Measurements from ENCODE around the gene C6orf89. TPM values are rescaled to one million over a fixed set of nuclear protein-coding genes. Genes with fewer than 3 reads are reported as not detected.

The C6orf89 gene
- total and polyA plus RNA-seq, 2 of the 8 experiments (the other 6 are each of a cell fraction or from before 2014, with no cell fraction given), result 4.6 to 12.3 TPM

DNA sequence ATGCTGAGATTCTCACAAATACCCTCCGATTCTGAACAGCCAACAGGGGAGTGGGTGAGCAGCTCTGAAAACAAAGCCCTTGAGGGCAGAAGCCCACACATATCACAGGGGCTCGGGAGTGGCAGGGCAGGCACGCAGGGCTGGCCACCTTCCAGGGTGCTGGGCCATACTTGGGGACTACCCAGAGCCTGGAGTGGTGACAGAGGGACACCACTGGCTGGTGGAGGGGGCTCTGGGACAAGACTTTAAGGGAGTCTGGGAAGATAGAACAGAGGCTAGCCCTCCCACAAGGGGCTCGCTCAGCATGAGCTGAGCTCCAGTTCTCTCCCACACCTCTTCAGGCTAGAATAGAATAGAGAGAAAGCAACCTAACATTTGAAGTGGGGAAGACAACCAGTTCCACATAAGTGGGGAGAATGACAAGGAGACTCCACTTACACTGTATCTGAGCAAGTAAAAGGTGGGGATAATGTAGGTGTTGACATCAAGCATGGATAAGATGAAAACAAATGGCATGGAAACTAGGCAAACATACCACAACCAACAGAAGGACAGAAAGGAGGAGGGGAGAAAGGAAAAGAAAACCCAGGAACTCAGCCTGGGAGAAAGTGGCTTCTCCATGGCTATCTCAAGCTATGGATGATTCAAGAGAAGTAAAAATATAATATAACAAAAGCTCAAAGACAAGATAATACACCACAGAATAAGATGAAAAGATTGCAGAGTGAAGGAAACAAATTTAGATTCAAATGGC, 18.1 kb upstream of the C6orf89 start:
- Histone ChIP-seq H3K4me1 (replicated peaks in 1 of 4; ENCODE audit: control insufficient read depth in 3 of 4, insufficient read depth in 4 of 4, low read length in 3 of 4) (no peaks in the 10 kb centered on the region), H3K79me1 (ENCODE audit: low read depth, low read length) (peaks cover 15% of the 10 kb centered on the region), H2AK5ac (ENCODE audit: low read depth, low read length) (no peak overlapping the region), H2BK15ac (ENCODE audit: low read length) (no peak overlapping the region), H3K79me2 (ENCODE audit: control insufficient read depth in 1 of 2, insufficient read depth in 2 of 2, low read length in 2 of 2) (peaks cover 5 to 88% of the 10 kb centered on the region in 2 experiments; a peak in 3 of 4 replicates), H2BK12ac (ENCODE audit: low read depth, low read length) (no peak overlapping the region), H3K4me3 (ENCODE audit: extremely low read depth in 1 of 4, insufficient read depth in 2 of 4, low read depth in 3 of 4, low read length in 4 of 4) (no peak overlapping the region), H3K56ac (replicated peaks; ENCODE audit: insufficient read length, low read depth, low read length) (no peak overlapping the region), H2BK5ac (ENCODE audit: low read depth, low read length) (no peak overlapping the region), H2BK120ac (replicated peaks; ENCODE audit: low read depth, low read length) (no peak overlapping the region), H3K23me2 (ENCODE audit: low read depth, low read length) (no peaks in the 10 kb centered on the region; the same call in 1 of the 2 replicates), H4K8ac (ENCODE audit: extremely low read depth, insufficient read depth, low read length) (no peak overlapping the region), H4K20me1 (replicated peaks in 1 of 2; ENCODE audit: control insufficient read depth in 1 of 2, insufficient read depth in 2 of 2, low read length in 2 of 2) (peaks cover 7 to 14% of the 10 kb centered on the region in 2 experiments), H3K27me3 (replicated peaks in 1 of 4; ENCODE audit: control insufficient read depth in 3 of 4, extremely low read depth in 1 of 4, insufficient read depth in 3 of 4, low read length in 3 of 4) (no peaks in the 10 kb centered on the region), H2BK20ac (ENCODE audit: low read length) (no peak overlapping the region), H3K9me3 (ENCODE audit: insufficient read depth in 2 of 2, low read depth in 1 of 2, low read length in 1 of 2) (no peaks in the 10 kb centered on the region), H3K9ac (replicated peaks in 1 of 4; ENCODE audit: extremely low read depth in 1 of 4, low read depth in 3 of 4, low read length in 3 of 4) (no peak overlapping the region), H3K36me3 (ENCODE audit: control insufficient read depth in 2 of 4, insufficient read depth in 4 of 4, low read length in 3 of 4) (peaks cover 9 to 53% (median 23%) of the 10 kb centered on the region in 4 experiments), H4K91ac (replicated peaks; ENCODE audit: insufficient read length, low read length) (no peak overlapping the region), H3K14ac (ENCODE audit: insufficient read length) (no peak overlapping the region), H3K4me2 (ENCODE audit: insufficient read depth in 1 of 2, low read depth in 2 of 2, low read length in 2 of 2) (no peak overlapping the region), H3K23ac (ENCODE audit: insufficient read length) (no peak overlapping the region), H4K5ac (ENCODE audit: insufficient read length, low read depth, low read length) (no peak overlapping the region), H2AFZ (ENCODE audit: low read length) (no peak overlapping the region), H3K18ac (ENCODE audit: extremely low read depth, low read length) (no peak overlapping the region), H3K4ac (replicated peaks; ENCODE audit: insufficient read length, low read depth, low read length) (no peak overlapping the region), H3K27ac (ENCODE audit: low read depth, low read length) (no peak overlapping the region)
- FAIRE-seq (no peak), DNase-seq (ENCODE audit: low read depth in 1 of 2, low spot score in 2 of 2) (no peak)
- 93% methylated on average over 4 of the region's 4 CpGs; no CpG with 5 or more reads in 1 of the 2 experiments for WGBS, 2 experiments (ENCODE audit: extremely low coverage in 1 of 2, insufficient coverage in 1 of 2, insufficient read length in 1 of 2, insufficient replicate concordance in 2 of 2, low coverage in 1 of 2, low lambda C conversion rate in 2 of 2, missing lambda C conversion rate in 1 of 2)
- POLR2A ChIA-PET (ENCODE audit: partially characterized antibody), result interaction anchor here (0.7 kb wide), 1 partner anchor 74 kb away, joined by 3 read pairs; no protein-coding TSS in a partner anchor
- CTCF ChIA-PET (ENCODE audit: partially characterized antibody), result interaction anchor here (1.2 to 12.6 kb wide), 5 partner anchors 19 to 341 kb away, joined by 3 to 99 read pairs (median 4); no protein-coding TSS in a partner anchor
- no peak for TF ChIP-seq EGR1 (IDR thresholded peaks at IDR 0.05; ENCODE audit: borderline replicate concordance, low read depth, low read length)
